Gastroesophageal sphincter (tissue), 4 donors: ENCODE data around the gene GARS1. TPM values are rescaled to one million over a fixed set of nuclear protein-coding genes. Genes with fewer than 3 reads are reported as not detected.

ENCODE experiments used
- ATAC-seq: fragments of 150-250 bp; one replicate; pipeline ENCODE4 v1.9.1; 2016; ENCODE audit warnings: mild to moderate bottlenecking, moderate library complexity
- H3K27ac ChIP-seq, 4 donors: fragments of 200-600 bp; sonication (generic) in 3 of 4; 1 replicate in 3 of 4; 2 replicates in 1 of 4; pipeline ENCODE4 v1.5.1; 2016 to 2019
- H3K27me3 ChIP-seq: fragments of 200-600 bp; sonication (generic); one replicate; pipeline ENCODE4 v1.5.1; 2019
- H3K36me3 ChIP-seq, 2 donors: fragments of 200-600 bp; sonication (generic); one replicate each; pipeline ENCODE4 v1.5.1; 2019; ENCODE audit warnings: control low read depth in 1 of 2
- H3K4me1 ChIP-seq, 3 donors: fragments of 200-600 bp; sonication (generic); 1 replicate in 2 of 3; 2 replicates in 1 of 3; pipeline ENCODE4 v1.5.1; 2016 to 2019; ENCODE audit warnings: control low read depth in 2 of 3
- H3K4me3 ChIP-seq, 2 donors: fragments of 200-600 bp; sonication (generic); one replicate each; pipeline ENCODE4 v1.5.1; 2019; ENCODE audit warnings: mild to moderate bottlenecking in 1 of 2, moderate library complexity in 1 of 2
- H3K9me3 ChIP-seq, 3 donors: fragments of 200-600 bp; sonication (generic); one replicate each; pipeline ENCODE4 v1.5.1; 2017 to 2019; ENCODE audit warnings: control low read depth in 2 of 3
- EP300 ChIP-seq: sonication (generic); formaldehyde crosslinking; IDR thresholded peaks from one replicate; pipeline ENCODE4 v1.6.1; 2017; ENCODE audit warnings: antibody characterized with exemption, mild to moderate bottlenecking
- POLR2A ChIP-seq, 2 donors: fragments of 450-650 bp; IDR thresholded peaks; one replicate each; pipeline ENCODE4 v1.6.1; 2017; ENCODE audit warnings: antibody characterized with exemption in 2 of 2, mild to moderate bottlenecking in 2 of 2, moderate library complexity in 1 of 2
- POLR2AphosphoS5 ChIP-seq: sonication (generic); formaldehyde crosslinking; IDR thresholded peaks from one replicate; pipeline ENCODE4 v1.6.1; 2017; ENCODE audit warnings: antibody characterized with exemption
- WGBS, 2 donors: methylation state at CpG; one replicate each; pipeline ENCODE4 v1.1.5; 2018; ENCODE audit warnings: low coverage in 1 of 2; 5-methylcytosine and 5-hydroxymethylcytosine counted together
- total RNA-seq, 4 donors: library from RNA; depleted of rRNA; stranded (reverse); fragments of >200 nt; gene quantifications; one replicate each; pipeline ENCODE4 v1.1.0, GENCODE V29; 2016
- TF ChIP-seq, protein P1 (sequence below), 4 experiments: fragments of 200-600 bp in 2 of 4; fragments of 450-650 bp in 2 of 4; sonication (generic) in 1 of 4; IDR thresholded peaks; one replicate each; pipeline ENCODE4 v1.5.1; 2017 to 2019; ENCODE audit warnings: antibody characterized with exemption in 4 of 4, mild to moderate bottlenecking in 2 of 4, moderate library complexity in 2 of 4

GARS1 gene
- total RNA-seq, 4 donors from 2014 or later: 44.7 to 81.9 (median 49.7) TPM

DNA sequence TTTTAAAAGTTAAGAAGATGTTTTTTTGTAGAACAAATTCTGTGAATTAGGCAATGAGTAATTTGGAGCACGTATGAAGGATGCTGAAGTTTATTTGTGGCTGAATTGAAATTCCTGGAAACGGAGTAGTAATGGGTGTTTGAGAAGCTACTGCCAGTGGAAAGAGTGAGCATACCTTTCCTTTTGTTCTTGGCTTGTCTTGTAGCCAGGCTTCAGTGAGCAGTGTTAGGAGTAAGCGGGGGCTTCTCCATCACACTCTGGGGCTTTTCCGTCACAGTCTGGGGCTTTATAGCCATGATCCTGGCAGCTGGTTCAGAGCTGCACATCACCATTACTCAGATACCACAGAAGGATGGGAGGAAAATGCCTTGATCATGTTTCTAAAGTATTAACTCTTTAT lies 32.3 kb downstream of the GARS1 start:
- Histone ChIP-seq H3K27me3 (no peaks in the 10 kb centered on the region), H3K36me3 (peaks cover 4 to 93% of the 10 kb centered on the region in 2 donors), H3K9me3 (no peaks in the 10 kb centered on the region), H3K27ac (no peak overlapping the region), H3K4me1 (no peaks in the 10 kb centered on the region), H3K4me3 (no peak overlapping the region)
- TF ChIP-seq POLR2AphosphoS5 (no peak), EP300 (no peak), POLR2A (IDR thresholded peaks at IDR 0.05) (no peak)
- TF ChIP-seq, protein P1, sequence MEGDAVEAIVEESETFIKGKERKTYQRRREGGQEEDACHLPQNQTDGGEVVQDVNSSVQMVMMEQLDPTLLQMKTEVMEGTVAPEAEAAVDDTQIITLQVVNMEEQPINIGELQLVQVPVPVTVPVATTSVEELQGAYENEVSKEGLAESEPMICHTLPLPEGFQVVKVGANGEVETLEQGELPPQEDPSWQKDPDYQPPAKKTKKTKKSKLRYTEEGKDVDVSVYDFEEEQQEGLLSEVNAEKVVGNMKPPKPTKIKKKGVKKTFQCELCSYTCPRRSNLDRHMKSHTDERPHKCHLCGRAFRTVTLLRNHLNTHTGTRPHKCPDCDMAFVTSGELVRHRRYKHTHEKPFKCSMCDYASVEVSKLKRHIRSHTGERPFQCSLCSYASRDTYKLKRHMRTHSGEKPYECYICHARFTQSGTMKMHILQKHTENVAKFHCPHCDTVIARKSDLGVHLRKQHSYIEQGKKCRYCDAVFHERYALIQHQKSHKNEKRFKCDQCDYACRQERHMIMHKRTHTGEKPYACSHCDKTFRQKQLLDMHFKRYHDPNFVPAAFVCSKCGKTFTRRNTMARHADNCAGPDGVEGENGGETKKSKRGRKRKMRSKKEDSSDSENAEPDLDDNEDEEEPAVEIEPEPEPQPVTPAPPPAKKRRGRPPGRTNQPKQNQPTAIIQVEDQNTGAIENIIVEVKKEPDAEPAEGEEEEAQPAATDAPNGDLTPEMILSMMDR (IDR thresholded peaks at IDR 0.05): no peak
- WGBS, 2 donors: 84 to 94% methylated on average over 3 to 4 of the region's 4 CpGs
- no peak for ATAC-seq

GRCh38 chr7:30630986-30631385 lies 36.3 kb downstream of the GARS1 start:
- peaks cover 4 to 99% of the 10 kb centered on the region in 2 donors for H3K36me3 ChIP-seq
- 91 to 92% methylated on average over 4 of the region's 4 CpGs for WGBS, 2 donors
- no peak for ATAC-seq
- no peaks in the 10 kb centered on the region for H3K9me3 ChIP-seq
- H3K27me3 ChIP-seq: no peaks in the 10 kb centered on the region
- no peaks in the 10 kb centered on the region for H3K4me1 ChIP-seq
- no peak overlapping the region for H3K27ac ChIP-seq
- no peak overlapping the region for H3K4me3 ChIP-seq
- no peak for TF ChIP-seq EP300
- TF ChIP-seq, protein P1 (IDR thresholded peaks at IDR 0.05): no peak
- TF ChIP-seq POLR2AphosphoS5: no peak
- no peak for TF ChIP-seq POLR2A (IDR thresholded peaks at IDR 0.05)

DNA sequence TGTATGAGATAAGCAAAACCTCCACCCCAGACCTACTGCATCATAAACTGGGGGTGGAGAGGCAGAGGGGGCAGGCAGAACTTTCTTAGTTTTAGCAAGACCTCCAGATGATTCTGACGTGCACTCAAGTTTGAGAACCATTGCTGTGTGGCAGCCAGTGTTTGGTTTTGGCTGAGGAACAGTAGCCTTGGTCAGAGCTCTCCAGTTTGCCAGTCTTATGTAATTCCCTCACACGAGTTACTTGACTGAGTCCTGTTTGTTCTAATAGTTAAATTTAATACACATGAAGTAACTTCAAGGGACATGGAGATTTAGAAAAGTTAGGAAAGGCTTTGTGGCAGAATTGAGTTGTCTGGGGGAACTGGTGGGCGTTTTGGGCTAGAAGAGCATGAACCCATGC lies 38.5 kb downstream of the GARS1 start:
- H3K9me3 ChIP-seq: no peaks in the 10 kb centered on the region
- no peaks in the 10 kb centered on the region for H3K4me1 ChIP-seq
- 79 to 88% methylated on average over 3 of the region's 3 CpGs for WGBS, 2 donors

GRCh38 chr7:30634193-30634626 lies 39.5 kb downstream of the GARS1 start:
- 86 to 90% methylated on average over 1 of the region's 1 CpG for WGBS, 2 donors
- Histone ChIP-seq H3K4me3 (no peak overlapping the region), H3K4me1 (no peaks in the 10 kb centered on the region), H3K27ac (no peak overlapping the region), H3K36me3 (peaks cover 4 to 70% of the 10 kb centered on the region in 2 donors), H3K27me3 (no peaks in the 10 kb centered on the region), H3K9me3 (no peaks in the 10 kb centered on the region)
- TF ChIP-seq EP300: no peak
- TF ChIP-seq POLR2AphosphoS5: no peak
- ATAC-seq: no peak

More for the DNA sequence above, 38.5 kb downstream of the GARS1 start:
- H3K4me3 ChIP-seq: no peak overlapping the region
- peaks cover 4 to 80% of the 10 kb centered on the region in 2 donors for H3K36me3 ChIP-seq
- no peak for ATAC-seq
- TF ChIP-seq, protein P1 (IDR thresholded peaks at IDR 0.05): no peak
- TF ChIP-seq EP300 (no peak), POLR2A (IDR thresholded peaks at IDR 0.05) (no peak), POLR2AphosphoS5 (no peak)
- H3K27me3 ChIP-seq: no peaks in the 10 kb centered on the region
- H3K27ac ChIP-seq: no peak overlapping the region

DNA sequence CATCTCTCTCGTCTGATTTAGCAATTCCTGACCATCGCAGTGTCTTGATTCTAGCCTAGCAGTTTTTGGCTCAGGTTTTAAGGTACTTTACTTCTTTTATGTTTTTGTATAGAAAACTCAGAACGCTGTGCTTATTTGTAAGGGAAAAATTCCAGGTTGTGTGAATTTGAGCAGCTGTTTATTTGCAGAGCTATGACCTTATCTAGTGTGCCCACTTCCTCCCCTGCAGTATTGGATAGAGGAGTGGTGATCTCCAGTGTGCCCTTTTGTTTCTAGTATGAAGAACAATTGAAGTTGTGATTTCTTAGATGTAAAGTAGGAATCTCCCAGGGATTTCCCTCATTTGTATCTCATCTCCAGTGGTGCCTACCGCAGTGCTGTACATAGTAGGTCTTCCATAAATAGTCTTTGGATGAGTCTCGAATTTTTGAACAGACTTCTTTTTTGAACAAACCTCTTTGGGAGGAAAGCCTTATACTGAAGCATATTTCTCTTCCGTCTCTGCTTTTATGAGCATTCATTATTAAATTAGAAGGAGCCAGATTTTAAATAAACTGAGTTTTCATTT lies 40.0 kb downstream of the GARS1 start:
- H3K9me3 ChIP-seq: no peaks in the 10 kb centered on the region
- whole genome bisulfite sequencing, 2 donors: 71 to 81% methylated on average over 4 to 6 of the region's 6 CpGs
- ATAC-seq: no peak
- H3K36me3 ChIP-seq: peaks cover 0 to 65% of the 10 kb centered on the region in 2 donors
- no peak overlapping the region for H3K27ac ChIP-seq
- no peak overlapping the region for H3K4me3 ChIP-seq
- no peak for TF ChIP-seq POLR2A (IDR thresholded peaks at IDR 0.05)
- no peak for TF ChIP-seq POLR2AphosphoS5
- TF ChIP-seq EP300: no peak
- TF ChIP-seq, protein P1 (IDR thresholded peaks at IDR 0.05): no peak
- H3K4me1 ChIP-seq: no peaks in the 10 kb centered on the region
- H3K27me3 ChIP-seq: no peaks in the 10 kb centered on the region
